Endodermal cell (in vitro differentiated cells): ENCODE results near the gene PLCB4. TPM values are rescaled to one million over a fixed set of nuclear protein-coding genes. Genes with fewer than 3 reads are reported as not detected.

Source experiments
- DNase-seq: peaks from one replicate; pipeline ENCODE4 v3.0.0-alpha.2; 2017
- H3K27ac ChIP-seq: 2 replicates; pipeline ENCODE4 v1.5.1; 2013; ENCODE audit warnings: mild to moderate bottlenecking, low read depth, low read length, moderate library complexity
- H3K27me3 ChIP-seq: 2 replicates; pipeline ENCODE4 v1.6.1; 2013; ENCODE audit warnings: mild to moderate bottlenecking, low read length, moderate library complexity; ENCODE audit not compliant: insufficient read depth, control insufficient read depth, poor library complexity, severe bottlenecking
- H3K36me3 ChIP-seq: 2 replicates; pipeline ENCODE4 v1.7.0; 2013; ENCODE audit warnings: mild to moderate bottlenecking, low read length, moderate library complexity; ENCODE audit not compliant: control insufficient read depth, insufficient read depth
- H3K4me1 ChIP-seq: one replicate; pipeline ENCODE4 v1.7.0; 2013; ENCODE audit warnings: low read length; ENCODE audit not compliant: control insufficient read depth, insufficient read depth
- H3K4me3 ChIP-seq: 2 replicates; pipeline ENCODE4 v1.5.1; 2013; ENCODE audit warnings: mild to moderate bottlenecking, low read length, moderate library complexity
- H3K9ac ChIP-seq: 2 replicates; pipeline ENCODE4 v1.6.1; 2013; ENCODE audit warnings: mild to moderate bottlenecking, low read length, moderate library complexity; ENCODE audit not compliant: poor library complexity, severe bottlenecking; ENCODE audit errors: extremely low read depth
- H3K9me3 ChIP-seq: 2 replicates; pipeline ENCODE4 v1.6.1; 2013; ENCODE audit warnings: mild to moderate bottlenecking, low read length, moderate library complexity; ENCODE audit not compliant: control insufficient read depth
- H3K27ac Mint-ChIP-seq: 2 replicates; pipeline ENCODE4 v1.8.0; 2020; ENCODE audit warnings: mixed read lengths
- H3K27me3 Mint-ChIP-seq: 2 replicates; pipeline ENCODE4 v1.8.0; 2021; ENCODE audit warnings: mild to moderate bottlenecking, mixed read lengths; ENCODE audit not compliant: insufficient read depth
- H3K36me3 Mint-ChIP-seq: 2 replicates; pipeline ENCODE4 v1.8.0; 2020; ENCODE audit warnings: low read depth, mixed read lengths
- H3K4me1 Mint-ChIP-seq: 2 replicates; pipeline ENCODE4 v1.8.0; 2020; ENCODE audit warnings: mixed read lengths
- H3K4me3 Mint-ChIP-seq: 2 replicates; pipeline ENCODE4 v1.8.0; 2020; ENCODE audit warnings: mild to moderate bottlenecking, moderate library complexity, mixed read lengths
- H3K9me3 Mint-ChIP-seq: 2 replicates; pipeline ENCODE4 v1.8.0; 2020; ENCODE audit warnings: mild to moderate bottlenecking, mixed read lengths
- CTCF ChIP-seq: fragments of 200-600 bp; sonication (generic); conservative IDR thresholded peaks from 2 replicates; pipeline ENCODE4 v1.5.0; 2021; ENCODE audit warnings: antibody characterized with exemption, mild to moderate bottlenecking
- WGBS, 2 experiments: methylation state at CpG; one replicate each; pipeline versions ENCODE4 v1.1.5 to v1.1.7; 2013; ENCODE audit warnings: missing lambda C conversion rate in 2 of 2, mixed read lengths in 1 of 2; ENCODE audit not compliant: insufficient coverage in 1 of 2, insufficient read length in 1 of 2; 5-methylcytosine and 5-hydroxymethylcytosine counted together
- total RNA-seq, 2 donors: library from RNA; stranded (reverse); fragmentation: NEBNext Ultra II Directional in 1 of 2; extraction: Animal tissue kit (Norgen Biotek cat#: 25700) in 1 of 2; gene quantifications; 2 replicates in 1 of 2; 3 replicates in 1 of 2; pipeline ENCODE4 v1.2.1, GENCODE V29; 2021

The PLCB4 gene
- total RNA-seq, 2 donors from 2014 or later: 14.4 to 14.6 TPM

- H3K27me3 ChIP-seq: no peaks in the 10 kb centered on the region
These were observed 321.6 kb downstream of the PLCB4 start for GRCh38 chr20:9390441-9390840.

GRCh38 chr20:9392892-9393857 is 324.3 kb downstream of the PLCB4 start:
- no peaks in the 10 kb centered on the region for H3K9me3 Mint-ChIP-seq
- no peak overlapping the region for H3K27ac Mint-ChIP-seq
- TF ChIP-seq CTCF: peak; percentile 90
- Histone ChIP-seq H3K36me3 (peaks cover 8% of the 10 kb centered on the region), H3K27ac (no peak overlapping the region), H3K9me3 (no peaks in the 10 kb centered on the region), H3K27me3 (no peaks in the 10 kb centered on the region), H3K4me3 (no peak overlapping the region), H3K9ac (no peak overlapping the region), H3K4me1 (no peaks in the 10 kb centered on the region)
- H3K4me1 Mint-ChIP-seq: no peaks in the 10 kb centered on the region
- H3K27me3 Mint-ChIP-seq: no peaks in the 10 kb centered on the region
- no peak overlapping the region for H3K4me3 Mint-ChIP-seq
- DNase-seq: peak; percentile 90
- no peaks in the 10 kb centered on the region for H3K36me3 Mint-ChIP-seq
- 42 to 50% methylated on average over 2 to 3 of the region's 4 CpGs for WGBS, 2 experiments

More at GRCh38 chr20:9390441-9390840, 321.6 kb downstream of the PLCB4 start:
- peaks cover 8% of the 10 kb centered on the region for H3K36me3 Mint-ChIP-seq
- no peaks in the 10 kb centered on the region for H3K27me3 Mint-ChIP-seq
- Histone ChIP-seq H3K9ac (no peak overlapping the region), H3K36me3 (peaks cover 8% of the 10 kb centered on the region), H3K4me3 (no peak overlapping the region), H3K27ac (no peak overlapping the region), H3K9me3 (peaks cover 5% of the 10 kb centered on the region), H3K4me1 (no peaks in the 10 kb centered on the region)
- WGBS, 2 experiments: 96% methylated on average over 3 of the region's 3 CpGs; no CpG with 5 or more reads in 1 of the 2 experiments
- H3K27ac Mint-ChIP-seq: no peak overlapping the region
- no peak for DNase-seq
- no peak overlapping the region for H3K4me3 Mint-ChIP-seq
- no peaks in the 10 kb centered on the region for H3K4me1 Mint-ChIP-seq
- H3K9me3 Mint-ChIP-seq: peaks cover 12% of the 10 kb centered on the region
- no peak for TF ChIP-seq CTCF

GRCh38 chr20:9395971-9396370 is 327.1 kb downstream of the PLCB4 start:
- no peak for TF ChIP-seq CTCF
- Histone ChIP-seq H3K27ac (no peak overlapping the region), H3K36me3 (peaks cover 3% of the 10 kb centered on the region), H3K9ac (no peak overlapping the region), H3K27me3 (no peaks in the 10 kb centered on the region), H3K4me3 (no peak overlapping the region), H3K4me1 (no peaks in the 10 kb centered on the region), H3K9me3 (no peaks in the 10 kb centered on the region)
- Mint-ChIP-seq H3K27ac (no peak overlapping the region), H3K27me3 (no peaks in the 10 kb centered on the region), H3K36me3 (no peaks in the 10 kb centered on the region), H3K4me3 (no peak overlapping the region), H3K4me1 (no peaks in the 10 kb centered on the region), H3K9me3 (no peaks in the 10 kb centered on the region)
- WGBS, 2 experiments: 100% methylated on average over 1 of the region's 1 CpG; no CpG with 5 or more reads in 1 of the 2 experiments
- DNase-seq: no peak
